ENCODE measurements around the gene PPP6R1. TPM values are rescaled to one million over a fixed set of nuclear protein-coding genes. Genes with fewer than 3 reads are reported as not detected.

The PPP6R1 gene
- 63.0 and 67.1 TPM in 2 replicates for total RNA-seq
- long read RNA-seq: 0 reads

- Mint-ChIP-seq H3K4me3 (ENCODE audit: unreplicated experiment) (peak within 1 kb of the TSS; percentile 95), H3K4me1 (ENCODE audit: unreplicated experiment) (peaks cover 45% of the 10 kb centered on the region), H3K27ac (ENCODE audit: unreplicated experiment) (peak within 1 kb of the TSS; percentile 98), H3K27me3 (ENCODE audit: unreplicated experiment) (no peaks in the 10 kb centered on the region), H3K36me3 (ENCODE audit: unreplicated experiment) (peaks cover 2% of the 10 kb centered on the region), H3K9me3 (ENCODE audit: unreplicated experiment) (no peaks in the 10 kb centered on the region)
- DNase-seq (ENCODE audit: extremely low spot score, unreplicated experiment): peak; percentile 100
- TF ChIP-seq CTCF (IDR thresholded peaks at IDR 0.05): no peak
Measured at GRCh38 chr19:55258828-55259539, at the start of gene PPP6R1. Gene PPP6R1, minus strand, starts transcription at chr19:55259017. Its CDS starts 11,914 bp downstream, at chr19:55247103.

- Mint-ChIP-seq H3K36me3 (ENCODE audit: unreplicated experiment) (peaks cover 16% of the 10 kb centered on the region), H3K4me3 (ENCODE audit: unreplicated experiment) (no peak overlapping the region), H3K9me3 (ENCODE audit: unreplicated experiment) (no peaks in the 10 kb centered on the region), H3K4me1 (ENCODE audit: unreplicated experiment) (no peaks in the 10 kb centered on the region), H3K27me3 (ENCODE audit: unreplicated experiment) (no peaks in the 10 kb centered on the region), H3K27ac (ENCODE audit: unreplicated experiment) (no peak overlapping the region)
- no peak for DNase-seq (ENCODE audit: extremely low spot score, unreplicated experiment)
- no peak for TF ChIP-seq CTCF (IDR thresholded peaks at IDR 0.05)
Measured at GRCh38 chr19:55308281-55308680, 49.5 kb upstream of the PPP6R1 start.

- Mint-ChIP-seq H3K36me3 (ENCODE audit: unreplicated experiment) (peaks cover 16% of the 10 kb centered on the region), H3K4me1 (ENCODE audit: unreplicated experiment) (peaks cover 4% of the 10 kb centered on the region), H3K9me3 (ENCODE audit: unreplicated experiment) (no peaks in the 10 kb centered on the region), H3K27me3 (ENCODE audit: unreplicated experiment) (no peaks in the 10 kb centered on the region), H3K4me3 (ENCODE audit: unreplicated experiment) (no peak overlapping the region), H3K27ac (ENCODE audit: unreplicated experiment) (no peak overlapping the region)
- no peak for DNase-seq (ENCODE audit: extremely low spot score, unreplicated experiment)
- no peak for TF ChIP-seq CTCF (IDR thresholded peaks at IDR 0.05)
Measured at GRCh38 chr19:55306712-55307111, 47.9 kb upstream of the PPP6R1 start.

- DNase-seq (ENCODE audit: extremely low spot score, unreplicated experiment): no peak
- H3K4me1 Mint-ChIP-seq (ENCODE audit: unreplicated experiment): peaks cover 9% of the 10 kb centered on the region
- no peak for TF ChIP-seq CTCF (IDR thresholded peaks at IDR 0.05)
- no peaks in the 10 kb centered on the region for H3K27me3 Mint-ChIP-seq (ENCODE audit: unreplicated experiment)
- H3K27ac Mint-ChIP-seq (ENCODE audit: unreplicated experiment): no peak overlapping the region
- H3K36me3 Mint-ChIP-seq (ENCODE audit: unreplicated experiment): peaks cover 16% of the 10 kb centered on the region
- no peak overlapping the region for H3K4me3 Mint-ChIP-seq (ENCODE audit: unreplicated experiment)
- H3K9me3 Mint-ChIP-seq (ENCODE audit: unreplicated experiment): no peaks in the 10 kb centered on the region
Measured at GRCh38 chr19:55305983-55306562, 47.3 kb upstream of the PPP6R1 start.

GRCh38 chr19:55305491-55305890 is 46.7 kb upstream of the PPP6R1 start:
- Mint-ChIP-seq H3K27ac (ENCODE audit: unreplicated experiment) (no peak overlapping the region), H3K27me3 (ENCODE audit: unreplicated experiment) (no peaks in the 10 kb centered on the region), H3K4me1 (ENCODE audit: unreplicated experiment) (peaks cover 9% of the 10 kb centered on the region), H3K36me3 (ENCODE audit: unreplicated experiment) (peaks cover 16% of the 10 kb centered on the region), H3K4me3 (ENCODE audit: unreplicated experiment) (no peak overlapping the region), H3K9me3 (ENCODE audit: unreplicated experiment) (no peaks in the 10 kb centered on the region)
- no peak for TF ChIP-seq CTCF (IDR thresholded peaks at IDR 0.05)
- DNase-seq (ENCODE audit: extremely low spot score, unreplicated experiment): no peak
